ENCODE data around the gene GOLGA6C.
"Not testable (repeated sequence)": the region's sequence is repeated elsewhere in the genome, so short reads cannot be mapped to it uniquely, and the experiment has no call there.

Gene GOLGA6C

GRCh38 chr15:75258034-75258433 lies at the start of gene GOLGA6C:
TSS of gene GOLGA6C (plus strand) at chr15:75258334. CDS start at chr15:75258599, 265 bp downstream.
- DNase-seq (ENCODE audit: low read depth): not testable (repeated sequence)

GRCh38 chr15:75208501-75209288 lies 49.4 kb upstream of the GOLGA6C start:
- no peak for DNase-seq (ENCODE audit: low read depth)

- no peak for DNase-seq (ENCODE audit: low read depth)
Measured at GRCh38 chr15:75209289-75209676, 48.9 kb upstream of the GOLGA6C start.

- DNase-seq (ENCODE audit: low read depth): no peak
Measured at GRCh38 chr15:75210811-75211230, 47.3 kb upstream of the GOLGA6C start.

- DNase-seq (ENCODE audit: low read depth): no peak
Measured at GRCh38 chr15:75211436-75212199, 46.5 kb upstream of the GOLGA6C start.

- no peak for DNase-seq (ENCODE audit: low read depth)
Measured at GRCh38 chr15:75212200-75212858, 45.8 kb upstream of the GOLGA6C start.

- DNase-seq (ENCODE audit: low read depth): no peak
Measured at GRCh38 chr15:75213212-75213767, 44.8 kb upstream of the GOLGA6C start.

GRCh38 chr15:75213768-75214221 lies 44.3 kb upstream of the GOLGA6C start:
- no peak for DNase-seq (ENCODE audit: low read depth)

- no peak for DNase-seq (ENCODE audit: low read depth)
Measured at GRCh38 chr15:75214293-75215096, 43.6 kb upstream of the GOLGA6C start.

GRCh38 chr15:75215107-75216004 lies 42.8 kb upstream of the GOLGA6C start:
- no peak for DNase-seq (ENCODE audit: low read depth)

- no peak for DNase-seq (ENCODE audit: low read depth)
Measured at GRCh38 chr15:75217012-75217411, 41.1 kb upstream of the GOLGA6C start.

GRCh38 chr15:75217574-75217973 lies 40.6 kb upstream of the GOLGA6C start:
- DNase-seq (ENCODE audit: low read depth): not testable (repeated sequence)

- not testable (repeated sequence) for DNase-seq (ENCODE audit: low read depth)
Measured at GRCh38 chr15:75219507-75219929, 38.6 kb upstream of the GOLGA6C start.

GRCh38 chr15:75223688-75224087 lies 34.4 kb upstream of the GOLGA6C start:
- DNase-seq (ENCODE audit: low read depth): no peak

- no peak for DNase-seq (ENCODE audit: low read depth)
Measured at GRCh38 chr15:75224281-75224680, 33.9 kb upstream of the GOLGA6C start.

- not testable (repeated sequence) for DNase-seq (ENCODE audit: low read depth)
Measured at GRCh38 chr15:75225102-75225836, 32.9 kb upstream of the GOLGA6C start.

- DNase-seq (ENCODE audit: low read depth): no peak
Measured at GRCh38 chr15:75225951-75226732, 32.0 kb upstream of the GOLGA6C start.

GRCh38 chr15:75227112-75227511 lies 31.0 kb upstream of the GOLGA6C start:
- DNase-seq (ENCODE audit: low read depth): not testable (repeated sequence)
